Endothelial cell (in vitro differentiated cells): ENCODE measurements around the gene ADCY9. TPM values are rescaled to one million over a fixed set of nuclear protein-coding genes. Genes with fewer than 3 reads are reported as not detected.

Experiments used
- DNase-seq: peaks from one replicate; pipeline ENCODE4 v3.0.0; 2021; ENCODE audit warnings: low spot score
- H3K27ac Mint-ChIP-seq: one replicate; pipeline ENCODE4 v1.8.0; 2021; ENCODE audit warnings: mixed read lengths, inconsistent platforms; ENCODE audit not compliant: unreplicated experiment
- H3K27me3 Mint-ChIP-seq: one replicate; pipeline ENCODE4 v1.8.0; 2021; ENCODE audit warnings: mild to moderate bottlenecking, moderate library complexity, mixed read lengths, inconsistent platforms; ENCODE audit not compliant: unreplicated experiment
- H3K36me3 Mint-ChIP-seq: one replicate; pipeline ENCODE4 v1.8.0; 2021; ENCODE audit warnings: mild to moderate bottlenecking, low read depth, mixed read lengths, inconsistent platforms; ENCODE audit not compliant: unreplicated experiment
- H3K4me1 Mint-ChIP-seq: one replicate; pipeline ENCODE4 v1.8.0; 2021; ENCODE audit warnings: mild to moderate bottlenecking, mixed read lengths, inconsistent platforms; ENCODE audit not compliant: unreplicated experiment
- H3K4me3 Mint-ChIP-seq: one replicate; pipeline ENCODE4 v1.8.0; 2021; ENCODE audit warnings: mild to moderate bottlenecking, mixed read lengths, inconsistent platforms; ENCODE audit not compliant: unreplicated experiment
- H3K9me3 Mint-ChIP-seq: one replicate; pipeline ENCODE4 v1.8.0; 2021; ENCODE audit warnings: mixed read lengths, inconsistent platforms; ENCODE audit not compliant: unreplicated experiment
- CTCF ChIP-seq: fragments of 200-600 bp; sonication (generic); IDR thresholded peaks from one replicate; pipeline ENCODE4 v1.5.0; 2021; ENCODE audit warnings: antibody characterized with exemption; ENCODE audit not compliant: unreplicated experiment
- long read RNA-seq: library from polyadenylated mRNA; unstranded; transcript quantifications from one replicate; pipeline ENCODE4 v2.0.0, GENCODE V29; 2020; ENCODE audit not compliant: unreplicated experiment
- total RNA-seq: library from RNA; stranded (reverse); fragmentation: NEBNext Ultra II Directional; extraction: Animal tissue kit (Norgen Biotek cat#: 25700); gene quantifications from one replicate; pipeline ENCODE4 v1.2.1, GENCODE V29; 2021; ENCODE audit not compliant: unreplicated experiment

ADCY9 gene
- total RNA-seq = 3.3 TPM
- long read RNA-seq = 0 reads

DNA sequence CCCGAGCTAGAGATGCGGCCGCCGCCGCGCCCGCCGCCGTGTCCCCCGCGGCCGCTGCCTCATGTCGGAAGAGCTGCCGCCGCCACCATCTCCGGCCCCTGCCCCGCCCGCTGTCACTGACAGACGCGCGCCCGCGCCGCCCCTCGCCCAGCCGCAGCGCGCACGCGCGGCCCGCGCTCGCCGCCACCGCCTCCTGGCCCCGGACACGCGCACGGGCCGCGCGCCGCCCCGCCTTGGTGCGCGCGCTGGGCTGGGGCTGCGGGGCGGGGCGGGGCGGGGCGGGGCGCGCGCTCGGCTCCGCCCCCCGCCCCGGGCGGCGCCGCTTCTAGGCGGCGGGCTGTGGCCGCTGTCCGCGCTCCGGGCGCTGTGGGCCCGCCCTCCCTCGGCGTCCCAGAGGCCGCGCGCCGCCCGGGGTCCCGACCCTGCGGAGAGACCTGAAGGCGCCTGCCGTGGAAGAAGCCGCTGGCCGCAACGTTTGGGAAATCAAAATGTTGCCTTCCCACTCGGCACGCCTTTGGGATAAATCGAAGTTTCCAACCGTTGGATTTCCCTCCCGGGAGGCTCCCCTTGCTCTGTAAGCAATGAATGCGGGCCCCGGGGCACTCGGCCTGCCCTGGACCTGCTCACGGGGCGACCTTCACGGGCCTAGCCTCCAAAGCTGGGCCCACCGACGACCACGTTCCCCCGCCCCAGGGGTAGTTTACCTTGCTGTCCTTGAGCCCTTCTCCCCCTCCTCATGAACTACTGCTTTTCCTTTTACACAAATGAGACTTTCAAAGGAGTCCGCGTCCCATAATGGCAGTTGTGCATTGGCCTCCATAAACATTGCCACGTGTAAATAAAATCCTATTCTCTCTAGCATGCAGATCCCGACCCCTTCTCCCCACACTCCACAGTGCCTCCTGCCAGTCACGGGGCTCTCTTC is at the start of gene ADCY9:
TSS of gene ADCY9 (minus strand) at position 118 of the 925 bp plus-strand sequence. CDS start 1,000 bp downstream, outside the sequence.
- peak; percentile 74 for DNase-seq
- no peak for TF ChIP-seq CTCF
- H3K36me3 Mint-ChIP-seq = peaks cover 9% of the 10 kb centered on the region
- H3K4me3 Mint-ChIP-seq = peak within 1 kb of the TSS; percentile 89
- H3K27me3 Mint-ChIP-seq = peaks cover 13% of the 10 kb centered on the region
- H3K9me3 Mint-ChIP-seq = no peaks in the 10 kb centered on the region
- H3K27ac Mint-ChIP-seq = no peak within 1 kb of the TSS
- peaks cover 4% of the 10 kb centered on the region for H3K4me1 Mint-ChIP-seq

GRCh38 chr16:4160658-4161430 is 44.6 kb upstream of the ADCY9 start:
- no peaks in the 10 kb centered on the region for H3K9me3 Mint-ChIP-seq
- DNase-seq = no peak

GRCh38 chr16:4159726-4160125 is 43.5 kb upstream of the ADCY9 start:
- H3K36me3 Mint-ChIP-seq = no peaks in the 10 kb centered on the region
- TF ChIP-seq CTCF = no peak
- no peaks in the 10 kb centered on the region for H3K27me3 Mint-ChIP-seq
- no peak overlapping the region for H3K27ac Mint-ChIP-seq
- no peaks in the 10 kb centered on the region for H3K9me3 Mint-ChIP-seq
- DNase-seq = no peak
- H3K4me3 Mint-ChIP-seq = no peak overlapping the region
- no peaks in the 10 kb centered on the region for H3K4me1 Mint-ChIP-seq

More at GRCh38 chr16:4160658-4161430, 44.6 kb upstream of the ADCY9 start:
- no peak overlapping the region for H3K27ac Mint-ChIP-seq
- no peaks in the 10 kb centered on the region for H3K4me1 Mint-ChIP-seq
- no peaks in the 10 kb centered on the region for H3K36me3 Mint-ChIP-seq
- no peaks in the 10 kb centered on the region for H3K27me3 Mint-ChIP-seq
- no peak for TF ChIP-seq CTCF
- H3K4me3 Mint-ChIP-seq = no peak overlapping the region

- no peak overlapping the region for H3K27ac Mint-ChIP-seq
- no peaks in the 10 kb centered on the region for H3K4me1 Mint-ChIP-seq
- no peaks in the 10 kb centered on the region for H3K36me3 Mint-ChIP-seq
- DNase-seq = no peak
- H3K4me3 Mint-ChIP-seq = no peak overlapping the region
- H3K27me3 Mint-ChIP-seq = no peaks in the 10 kb centered on the region
- TF ChIP-seq CTCF = no peak
- H3K9me3 Mint-ChIP-seq = no peaks in the 10 kb centered on the region
These were observed 42.2 kb upstream of the ADCY9 start for GRCh38 chr16:4158143-4159093.
